Skeletal muscle satellite cell (primary cell): ENCODE measurements around the gene CRYBB2.
"Not testable (repeated sequence)": the region's sequence is repeated elsewhere in the genome, so short reads cannot be mapped to it uniquely, and the experiment has no call there.

Source experiments
- H3K27me3 ChIP-seq: 2 replicates; pipeline ENCODE4 v1.7.0; 2013; ENCODE audit warnings: low read length; ENCODE audit not compliant: control insufficient read depth, insufficient read depth
- H3K36me3 ChIP-seq: 2 replicates; pipeline ENCODE4 v1.7.0; 2013; ENCODE audit warnings: mild to moderate bottlenecking, control low read depth, low read length; ENCODE audit not compliant: insufficient read depth
- H3K4me1 ChIP-seq: 2 replicates; pipeline ENCODE4 v1.7.0; 2013; ENCODE audit warnings: low read length; ENCODE audit not compliant: control insufficient read depth, insufficient read depth
- H3K4me2 ChIP-seq: 2 replicates; pipeline ENCODE4 v1.7.0; 2013; ENCODE audit warnings: mild to moderate bottlenecking, low read length
- H3K4me3 ChIP-seq: 2 replicates; pipeline ENCODE4 v1.7.0; 2013; ENCODE audit warnings: low read length
- H3K9ac ChIP-seq: 2 replicates; pipeline ENCODE4 v1.7.0; 2013; ENCODE audit warnings: mild to moderate bottlenecking, low read depth, low read length, moderate library complexity
- H3K9me3 ChIP-seq: replicated peaks from 2 replicates; pipeline ENCODE4 v1.7.0; 2013; ENCODE audit warnings: mild to moderate bottlenecking, control low read depth, low read length

The CRYBB2 gene

GRCh38 chr22:25213221-25213620 is 6.2 kb upstream of the CRYBB2 start:
- Histone ChIP-seq H3K4me1 (no peaks in the 10 kb centered on the region), H3K4me2 (no peak overlapping the region), H3K9ac (no peak overlapping the region), H3K36me3 (no peaks in the 10 kb centered on the region), H3K27me3 (peaks cover 4% of the 10 kb centered on the region), H3K9me3 (no peaks in the 10 kb centered on the region), H3K4me3 (no peak overlapping the region)

GRCh38 chr22:25216230-25216629 is 3.2 kb upstream of the CRYBB2 start:
- no peaks in the 10 kb centered on the region for H3K9me3 ChIP-seq
- no peak overlapping the region for H3K9ac ChIP-seq
- H3K36me3 ChIP-seq: no peaks in the 10 kb centered on the region
- H3K27me3 ChIP-seq: peaks cover 10% of the 10 kb centered on the region
- no peak overlapping the region for H3K4me2 ChIP-seq
- no peak overlapping the region for H3K4me3 ChIP-seq
- no peaks in the 10 kb centered on the region for H3K4me1 ChIP-seq

GRCh38 chr22:25219948-25220442 is 556 bp downstream of the CRYBB2 start:
- Histone ChIP-seq H3K36me3 (no peaks in the 10 kb centered on the region), H3K4me3 (no peak overlapping the region), H3K9ac (no peak overlapping the region), H3K27me3 (peaks cover 25% of the 10 kb centered on the region), H3K4me2 (no peak overlapping the region), H3K4me1 (no peaks in the 10 kb centered on the region), H3K9me3 (no peaks in the 10 kb centered on the region)

- H3K9ac ChIP-seq: no peak overlapping the region
- H3K9me3 ChIP-seq: no peaks in the 10 kb centered on the region
These were observed 2.4 kb downstream of the CRYBB2 start for GRCh38 chr22:25221790-25222189.

GRCh38 chr22:25223269-25223850 is 3.9 kb downstream of the CRYBB2 start:
- Histone ChIP-seq H3K4me2 (no peak overlapping the region), H3K4me1 (no peaks in the 10 kb centered on the region)

More at GRCh38 chr22:25221790-25222189, 2.4 kb downstream of the CRYBB2 start:
- Histone ChIP-seq H3K27me3 (peaks cover 32% of the 10 kb centered on the region), H3K4me2 (no peak overlapping the region), H3K4me1 (no peaks in the 10 kb centered on the region), H3K36me3 (no peaks in the 10 kb centered on the region), H3K4me3 (no peak overlapping the region)

GRCh38 chr22:25228822-25229221 is 9.4 kb downstream of the CRYBB2 start:
- Histone ChIP-seq H3K27me3 (peaks cover 23% of the 10 kb centered on the region), H3K4me2 (no peak overlapping the region), H3K9me3 (no peaks in the 10 kb centered on the region), H3K36me3 (no peaks in the 10 kb centered on the region), H3K4me3 (no peak overlapping the region), H3K4me1 (no peaks in the 10 kb centered on the region), H3K9ac (no peak overlapping the region)

More at GRCh38 chr22:25223269-25223850, 3.9 kb downstream of the CRYBB2 start:
- peaks cover 32% of the 10 kb centered on the region for H3K27me3 ChIP-seq
- H3K9ac ChIP-seq: no peak overlapping the region
- no peak overlapping the region for H3K4me3 ChIP-seq
- no peaks in the 10 kb centered on the region for H3K36me3 ChIP-seq
- no peaks in the 10 kb centered on the region for H3K9me3 ChIP-seq

- H3K27me3 ChIP-seq, H3K4me3 ChIP-seq, H3K4me1 ChIP-seq, H3K9ac ChIP-seq, H3K4me2 ChIP-seq, H3K36me3 ChIP-seq, H3K9me3 ChIP-seq: not testable (repeated sequence)
These were observed 11.3 kb downstream of the CRYBB2 start for GRCh38 chr22:25230760-25231159.

- H3K4me3 ChIP-seq: no peak overlapping the region
- H3K27me3 ChIP-seq: peaks cover 10% of the 10 kb centered on the region
- H3K9ac ChIP-seq: no peak overlapping the region
- no peaks in the 10 kb centered on the region for H3K4me1 ChIP-seq
- H3K9me3 ChIP-seq: no peaks in the 10 kb centered on the region
- H3K36me3 ChIP-seq: no peaks in the 10 kb centered on the region
- H3K4me2 ChIP-seq: no peak overlapping the region
These were observed 12.9 kb downstream of the CRYBB2 start for GRCh38 chr22:25232301-25232700.

GRCh38 chr22:25233706-25234105 is 14.3 kb downstream of the CRYBB2 start:
- H3K9me3 ChIP-seq, H3K4me3 ChIP-seq, H3K4me2 ChIP-seq, H3K36me3 ChIP-seq, H3K9ac ChIP-seq, H3K4me1 ChIP-seq: not testable (repeated sequence)
- peaks cover 11% of the 10 kb centered on the region for H3K27me3 ChIP-seq

- no peaks in the 10 kb centered on the region for H3K4me1 ChIP-seq
- peaks cover 14% of the 10 kb centered on the region for H3K27me3 ChIP-seq
- no peak overlapping the region for H3K4me3 ChIP-seq
- no peaks in the 10 kb centered on the region for H3K36me3 ChIP-seq
- peak overlapping the region; percentile 45 for H3K4me2 ChIP-seq
- H3K9me3 ChIP-seq: no peaks in the 10 kb centered on the region
- no peak overlapping the region for H3K9ac ChIP-seq
These were observed 16.3 kb downstream of the CRYBB2 start for GRCh38 chr22:25235547-25236290.

- Histone ChIP-seq H3K9ac (no peak overlapping the region), H3K4me3 (no peak overlapping the region), H3K4me1 (no peaks in the 10 kb centered on the region), H3K4me2 (no peak overlapping the region), H3K36me3 (no peaks in the 10 kb centered on the region), H3K9me3 (no peaks in the 10 kb centered on the region), H3K27me3 (peaks cover 14% of the 10 kb centered on the region)
These were observed 17.0 kb downstream of the CRYBB2 start for GRCh38 chr22:25236417-25236816.

GRCh38 chr22:25237503-25237902 is 18.1 kb downstream of the CRYBB2 start:
- Histone ChIP-seq H3K36me3 (no peaks in the 10 kb centered on the region), H3K9ac (no peak overlapping the region), H3K9me3 (no peaks in the 10 kb centered on the region), H3K4me1 (no peaks in the 10 kb centered on the region), H3K27me3 (peaks cover 8% of the 10 kb centered on the region), H3K4me2 (no peak overlapping the region), H3K4me3 (no peak overlapping the region)
